ENCODE results near the gene SPOCK1.
A peak's percentile ranks its signal among the peaks of the same experiment; 100 is the strongest.

SPOCK1 gene

GRCh38 chr5:137442660-137443059 lies 56.5 kb downstream of the SPOCK1 start:
- DNase-seq = peak in 3 of 51 donors; percentile 9 to 32 (median 25)

DNA sequence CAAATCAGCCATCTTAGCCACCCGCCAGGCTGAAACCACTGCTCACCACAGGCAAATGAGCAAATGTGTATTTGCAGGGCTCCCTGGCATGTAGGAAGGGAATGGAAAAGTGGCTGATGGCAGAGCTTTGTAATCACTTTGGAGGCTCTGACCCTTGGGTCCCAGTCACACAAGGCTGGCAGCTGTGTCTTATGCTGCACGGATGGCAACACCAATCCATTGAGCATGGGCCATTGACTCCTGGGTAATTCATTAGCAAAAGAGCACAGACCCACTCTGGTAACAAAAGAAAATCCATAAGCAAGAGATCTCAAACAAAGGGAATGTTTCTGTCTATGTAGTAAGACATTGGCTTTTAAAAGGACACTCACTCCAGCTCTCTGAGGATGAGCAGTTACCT lies 57.6 kb downstream of the SPOCK1 start:
- no peak for DNase-seq

- DNase-seq = no peak
These were observed 58.3 kb downstream of the SPOCK1 start for GRCh38 chr5:137440795-137441194.

GRCh38 chr5:137439645-137440044 lies 59.5 kb downstream of the SPOCK1 start:
- no peak for DNase-seq

GRCh38 chr5:137438932-137439331 lies 60.2 kb downstream of the SPOCK1 start:
- no peak for DNase-seq

DNA sequence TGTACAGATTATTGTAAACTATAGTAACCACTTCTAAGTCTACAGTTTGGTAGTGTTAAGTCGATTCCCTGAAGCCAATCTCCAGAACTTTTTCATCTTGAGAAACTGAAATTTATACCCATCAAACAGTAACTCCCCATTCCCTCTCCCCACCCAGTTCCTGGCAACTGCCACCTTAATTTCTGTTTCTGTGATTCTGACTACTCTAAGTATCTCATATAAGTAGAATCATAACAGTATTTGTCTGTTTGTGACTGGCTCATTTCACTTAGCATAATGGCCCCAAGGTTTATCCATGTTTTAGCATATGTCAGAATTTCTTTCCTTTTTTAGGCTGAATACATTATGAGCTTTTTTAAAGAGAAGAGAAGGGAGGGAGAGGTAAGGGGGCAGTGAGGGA lies 61.4 kb downstream of the SPOCK1 start:
- DNase-seq = no peak

DNA sequence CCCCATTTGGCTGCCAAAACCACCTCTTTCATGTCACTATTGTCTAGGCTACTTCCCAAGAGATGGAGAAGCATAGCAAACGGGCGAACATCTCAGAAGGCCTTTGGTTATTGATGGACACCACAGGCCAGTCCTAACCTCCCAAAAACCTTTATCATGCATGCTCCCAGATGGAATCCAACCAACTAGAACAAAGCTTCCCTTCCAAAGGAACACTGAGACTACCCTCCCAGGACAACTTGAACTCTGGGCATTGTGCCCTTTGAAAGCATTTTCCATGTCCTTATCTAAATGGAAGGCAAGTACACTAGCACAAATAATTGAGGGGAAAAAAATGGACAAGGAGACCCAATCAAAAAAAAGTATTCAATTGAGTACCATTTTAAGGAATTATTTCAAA lies 65.6 kb downstream of the SPOCK1 start:
- DNase-seq = no peak

DNA sequence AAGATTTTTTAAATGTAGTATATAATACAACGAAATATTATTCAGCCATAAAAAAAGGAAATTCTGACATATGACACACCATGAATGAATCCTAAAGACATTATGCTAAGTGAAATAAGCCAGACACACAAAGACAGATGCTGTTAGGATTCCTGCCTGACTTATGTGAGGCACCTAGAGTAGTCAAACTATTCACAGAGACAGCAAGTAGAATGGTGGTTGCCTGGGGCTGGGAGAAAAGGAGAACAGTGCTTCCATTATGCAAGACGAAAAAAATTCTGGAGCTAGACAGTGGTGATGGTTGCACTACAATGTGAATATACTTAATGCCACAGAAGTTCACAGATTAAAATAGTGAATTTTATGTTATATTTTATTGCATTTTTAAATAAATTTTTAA lies 66.8 kb downstream of the SPOCK1 start:
- DNase-seq = no peak

DNA sequence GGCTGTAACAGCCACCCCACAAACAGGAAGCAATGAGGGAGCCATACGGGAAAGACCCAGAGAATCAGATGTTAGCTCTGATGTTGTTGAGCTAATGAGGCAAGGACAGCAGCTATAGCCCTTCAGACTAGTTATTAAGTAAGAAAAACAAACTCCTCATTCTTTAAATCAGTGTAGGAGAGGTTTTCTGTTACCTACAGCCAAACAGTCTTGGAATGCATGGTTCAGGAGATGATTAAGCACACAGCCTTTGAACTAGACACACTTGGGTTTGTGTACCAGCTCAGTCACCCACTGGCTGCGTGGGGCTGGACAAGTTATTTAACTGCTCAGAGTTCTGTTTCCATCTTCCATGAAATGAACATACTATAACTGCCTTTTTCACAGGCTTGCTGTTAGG lies 68.1 kb downstream of the SPOCK1 start:
- DNase-seq = no peak

DNA sequence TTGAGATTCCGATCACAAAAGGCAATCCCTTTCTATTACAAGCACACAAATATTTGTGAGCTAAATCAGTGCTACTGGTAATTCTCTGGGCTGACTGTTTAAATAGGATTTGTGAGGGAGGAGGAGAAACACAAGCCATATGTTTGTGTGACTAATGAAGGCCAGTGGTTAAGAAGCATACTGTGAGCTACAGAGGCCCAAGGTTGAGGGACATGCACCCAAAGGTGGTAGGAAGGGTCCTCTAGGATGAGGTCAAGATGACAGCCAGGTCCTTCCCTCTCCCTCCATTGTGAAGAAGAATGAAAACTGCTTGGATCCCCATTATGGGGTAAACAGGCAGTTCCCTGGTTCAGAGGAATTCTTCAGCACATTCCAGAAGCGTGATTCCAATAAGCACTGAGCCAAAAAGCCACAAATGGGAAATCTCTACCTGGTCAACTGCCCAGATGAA lies 83.9 kb downstream of the SPOCK1 start:
- no peak for DNase-seq

- DNase-seq = no peak
These were observed 84.9 kb downstream of the SPOCK1 start for GRCh38 chr5:137414112-137414755.

GRCh38 chr5:137412136-137412535 lies 87.0 kb downstream of the SPOCK1 start:
- DNase-seq = no peak

GRCh38 chr5:137410234-137411010 lies 88.7 kb downstream of the SPOCK1 start:
- DNase-seq = no peak

- DNase-seq = no peak
These were observed 89.4 kb downstream of the SPOCK1 start for GRCh38 chr5:137409736-137410135.

- DNase-seq = no peak
These were observed 92.0 kb downstream of the SPOCK1 start for GRCh38 chr5:137407090-137407489.

DNA sequence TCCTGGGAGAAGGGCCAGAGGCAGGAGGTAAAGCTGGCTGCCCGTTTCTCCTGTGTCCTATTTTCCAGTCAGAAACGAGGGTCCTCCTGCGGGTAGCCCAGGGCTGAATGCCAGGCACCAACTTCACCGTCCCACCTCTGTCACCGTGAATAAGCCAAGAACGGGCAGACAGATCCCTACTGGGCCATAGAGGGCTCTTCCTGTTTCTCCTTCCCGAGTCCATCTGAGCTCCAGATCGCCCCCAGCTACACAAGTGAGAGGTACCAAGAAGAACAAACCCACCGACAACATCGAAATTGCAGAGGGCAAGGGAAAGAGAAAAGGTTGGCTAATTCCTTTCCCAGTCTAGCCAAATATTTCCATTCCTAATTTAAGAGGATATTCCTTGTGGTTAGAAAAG lies 93.7 kb downstream of the SPOCK1 start:
- DNase-seq = no peak

DNA sequence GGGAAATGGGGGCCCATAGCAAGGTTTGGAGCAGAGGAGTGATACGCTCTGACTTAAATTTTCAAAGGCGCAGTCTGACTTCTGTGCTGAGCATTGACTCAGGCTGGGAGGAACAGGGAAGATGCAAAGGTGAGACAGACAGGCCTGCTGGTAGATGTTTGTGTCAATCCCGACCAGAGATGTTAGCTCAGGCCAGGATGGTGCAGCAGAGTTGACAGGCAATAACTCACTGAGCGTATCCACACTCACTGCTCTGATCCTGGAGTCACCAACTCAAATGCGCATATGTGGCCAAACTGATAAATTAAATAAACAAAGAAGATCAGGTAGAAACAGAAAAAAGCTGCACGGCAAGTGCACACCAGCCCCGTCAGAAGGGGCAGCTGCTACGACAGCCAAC lies 95.3 kb downstream of the SPOCK1 start:
- no peak for DNase-seq

DNA sequence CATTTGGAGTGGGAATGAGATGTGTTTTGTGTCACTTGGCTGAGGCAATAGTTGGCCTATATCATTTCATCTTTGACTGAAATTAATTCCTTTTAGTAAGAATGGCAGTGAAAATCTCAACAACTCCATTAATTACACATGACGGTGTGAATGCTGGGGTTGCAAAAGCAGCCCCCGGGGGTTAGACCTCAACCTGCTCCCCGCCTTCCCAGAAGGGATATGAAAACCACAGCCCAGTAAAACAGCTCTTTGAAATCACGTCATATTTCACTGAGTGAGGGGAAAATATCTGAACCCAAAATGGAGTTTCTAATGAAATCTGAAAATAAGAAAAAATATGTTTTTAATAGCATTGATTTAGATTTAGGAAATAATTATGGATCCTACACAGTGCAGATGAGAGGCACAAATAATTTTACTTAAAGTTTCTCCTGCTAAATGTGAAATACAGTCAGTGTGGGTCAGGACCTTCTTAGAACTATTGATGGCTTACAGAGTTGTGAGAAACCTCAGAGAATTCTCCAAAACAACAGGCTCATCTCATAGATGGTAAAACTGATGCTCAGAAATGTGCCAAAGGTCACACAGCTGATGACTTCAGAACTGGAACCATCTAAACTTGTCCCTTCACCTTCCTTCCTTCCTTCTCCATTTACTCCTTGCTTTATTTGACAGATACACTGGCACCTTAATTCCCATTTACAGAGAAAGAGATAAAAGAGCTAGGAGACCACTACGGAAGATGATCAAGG lies 96.5 kb downstream of the SPOCK1 start:
- DNase-seq = no peak

GRCh38 chr5:137401946-137402345 lies 97.2 kb downstream of the SPOCK1 start:
- no peak for DNase-seq

- DNase-seq = peak in 2 of 51 donors; percentile 5 to 14
These were observed 98.6 kb downstream of the SPOCK1 start for GRCh38 chr5:137400571-137400970.

- DNase-seq = no peak
These were observed 99.2 kb downstream of the SPOCK1 start for GRCh38 chr5:137399911-137400310.

DNA sequence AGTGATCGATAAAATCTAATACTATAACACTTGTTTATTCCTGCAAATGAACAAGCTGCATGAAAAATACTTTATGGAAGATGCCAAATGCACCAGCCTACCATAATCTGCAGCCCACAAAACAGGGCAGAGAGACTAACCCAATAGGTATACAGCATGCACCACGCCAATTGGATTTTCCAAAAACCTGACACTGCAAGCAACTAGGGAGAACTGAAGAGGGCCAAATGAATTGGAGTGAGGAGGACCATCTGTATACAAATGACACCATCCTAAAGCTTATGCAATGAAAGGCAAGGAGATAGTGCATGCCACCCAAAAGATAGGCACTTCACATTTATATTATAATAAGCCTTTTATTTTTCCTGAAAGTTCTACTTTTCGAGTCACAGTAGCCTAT lies 100.4 kb downstream of the SPOCK1 start:
- DNase-seq = no peak

DNA sequence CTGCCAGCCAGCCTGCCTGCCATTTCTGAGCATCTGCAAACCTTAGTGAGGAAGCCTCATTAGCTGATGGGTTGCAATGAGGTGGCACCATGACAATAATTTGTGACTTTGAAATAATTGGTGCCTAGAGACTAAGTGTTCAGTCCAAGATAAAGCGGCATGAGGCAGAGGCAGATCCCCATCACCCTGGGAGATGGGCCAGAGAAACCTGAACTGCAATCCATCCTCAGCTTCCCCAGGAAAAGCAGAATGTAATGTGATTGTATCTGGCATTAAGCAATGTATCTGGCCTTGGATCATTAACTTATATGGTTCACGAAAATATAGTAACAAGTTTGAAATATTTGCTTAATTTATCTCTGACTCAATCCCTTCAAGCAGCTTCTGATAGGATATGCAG lies 101.0 kb downstream of the SPOCK1 start:
- no peak for DNase-seq

Measured in hypothalamus (tissue), 51 donors.